HepG2 (cell line): ENCODE data around the gene AAMP. TPM values are rescaled to one million over a fixed set of nuclear protein-coding genes. Genes with fewer than 3 reads are reported as not detected.

Source experiments
- CSRNP1 ChIP-seq: sonication (generic); formaldehyde crosslinking; IDR thresholded peaks from 2 replicates; pipeline ENCODE4 v1.8.1; 2023; ENCODE audit warnings: mild to moderate bottlenecking, missing genetic modification reagents
- PATZ1 ChIP-seq: sonication (generic); formaldehyde crosslinking; IDR thresholded peaks from 2 replicates; pipeline ENCODE4 v1.4.0; 2020; ENCODE audit warnings: missing genetic modification reagents
- POLR2A ChIP-seq, 2 experiments: IDR thresholded peaks; 2 replicates each; pipeline ENCODE4 v1.6.1; 2011; ENCODE audit warnings: low read depth in 2 of 2, low read length in 2 of 2, mild to moderate bottlenecking in 1 of 2, moderate library complexity in 1 of 2; ENCODE audit not compliant: insufficient read depth in 1 of 2
- SCMH1 ChIP-seq: sonication (generic); formaldehyde crosslinking; IDR thresholded peaks from 2 replicates; pipeline ENCODE4 v1.9.0; 2021; ENCODE audit warnings: missing genetic modification reagents, mild to moderate bottlenecking, borderline replicate concordance
- TEAD3 ChIP-seq: optimal IDR thresholded peaks from 2 replicates; pipeline ENCODE3; 2016; ENCODE audit warnings: borderline replicate concordance
- THAP7 ChIP-seq: sonication (generic); formaldehyde crosslinking; IDR thresholded peaks from 2 replicates; pipeline ENCODE4 v1.8.1; 2023; ENCODE audit warnings: mild to moderate bottlenecking, missing genetic modification reagents
- ZBTB42 ChIP-seq: sonication (generic); formaldehyde crosslinking; IDR thresholded peaks from 2 replicates; pipeline ENCODE4 v1.5.0; 2020; ENCODE audit warnings: mild to moderate bottlenecking, missing genetic modification reagents
- ZBTB7A ChIP-seq: sonication (generic); formaldehyde crosslinking; IDR thresholded peaks from 2 replicates; pipeline ENCODE4 v1.8.0; 2022; ENCODE audit warnings: mild to moderate bottlenecking, missing genetic modification reagents
- ZHX2 ChIP-seq, 2 experiments: sonication (generic) in 1 of 2; formaldehyde crosslinking in 1 of 2; IDR thresholded peaks; 2 replicates each; pipeline versions ENCODE4 v1.6.1 to v1.9.0; 2014 to 2022; ENCODE audit warnings: antibody characterized with exemption in 1 of 2, borderline replicate concordance in 1 of 2, inconsistent platforms in 1 of 2, low read depth in 1 of 2, missing genetic modification reagents in 1 of 2
- ZNF609 ChIP-seq: sonication (generic); formaldehyde crosslinking; IDR thresholded peaks from 2 replicates; pipeline ENCODE4 v1.4.0; 2020; ENCODE audit warnings: mild to moderate bottlenecking, missing genetic modification reagents, borderline replicate concordance
- ZNF660 ChIP-seq: sonication (generic); formaldehyde crosslinking; IDR thresholded peaks from 2 replicates; pipeline ENCODE4 v1.5.1; 2020; ENCODE audit warnings: mild to moderate bottlenecking, low read depth, missing genetic modification reagents, borderline replicate concordance
- polyA plus RNA-seq, 8 experiments: library from polyadenylated mRNA; depleted of rRNA in 3 of 8; stranded (reverse) in 7 of 8; unstranded in 1 of 8; fragments of >200 nt; fragmentation: Illumina TruSeq in 4 of 8; extraction: Trizol in 4 of 8; gene quantifications; 2 replicates each; pipeline versions ENCODE4 v1.2.1 to v1.2.3, GENCODE V29; 2011 to 2016; ENCODE audit warnings: low read depth in 4 of 8, missing spikeins in 1 of 8, mixed read lengths in 1 of 8; ENCODE audit not compliant: insufficient read depth in 1 of 8
- total RNA-seq, 5 experiments: library from RNA; depleted of rRNA; stranded (reverse); fragments of >200 nt; fragmentation: Illumina TruSeq; extraction: Trizol; gene quantifications; 2 replicates each; pipeline ENCODE4 v1.2.3, GENCODE V29; 2016; ENCODE audit warnings: low read depth in 1 of 5

Gene AAMP
- total and polyA plus RNA-seq, 2 of the 13 experiments (the other 11 are each of a cell fraction or from before 2014, with no cell fraction given) = 110 to 186 TPM

- TF ChIP-seq ZNF609 (CRISPR knock-in tag) = no peak
- TF ChIP-seq POLR2A (IDR thresholded peaks at IDR 0.05; ENCODE audit: insufficient read depth in 1 of 2, low read depth in 2 of 2, low read length in 2 of 2) = 0 out of 4 replicates have a peak, but pooled peaks of 1 of the 2 experiments have one; percentile 18
- no peak for TF ChIP-seq ZNF660
- TF ChIP-seq ZHX2 (IDR thresholded peaks at IDR 0.05; ENCODE audit: low read depth) = no peak
- no peak for TF ChIP-seq ZHX2 (CRISPR knock-in tag; IDR thresholded peaks at IDR 0.05; ENCODE audit: borderline replicate concordance)
- TF ChIP-seq THAP7 (CRISPR knock-in tag) = peak; percentile 7; the same call in 1 of the 2 replicates
- TF ChIP-seq PATZ1 (CRISPR knock-in tag) = peak; percentile 19; the same call in 1 of the 2 replicates
- no peak for TF ChIP-seq ZBTB7A (CRISPR knock-in tag)
- no peak for TF ChIP-seq SCMH1 (CRISPR knock-in tag)
- 0 out of 2 replicates have a peak, but pooled peaks have one; percentile 7 for TF ChIP-seq CSRNP1 (CRISPR knock-in tag)
- TF ChIP-seq ZBTB42 (CRISPR knock-in tag) = 0 out of 2 replicates have a peak, but pooled peaks have one; percentile 19
- no peak for TF ChIP-seq TEAD3 (CRISPR knock-in tag)
These were observed 21.5 kb upstream of the AAMP start (continued) for GRCh38 chr2:218291318-218292047.
